A549 (cell line): ENCODE results near the gene CASP3. TPM values are rescaled to one million over a fixed set of nuclear protein-coding genes. Genes with fewer than 3 reads are reported as not detected.
"Not testable (repeated sequence)": the region's sequence is repeated elsewhere in the genome, so short reads cannot be mapped to it uniquely, and the experiment has no call there.

Experiments used
- ATAC-seq, 2 experiments: fragments of 200-7000 bp in 1 of 2; fragments of >200 bp in 1 of 2; cut with Nextera tagmentation in 1 of 2; cut with Tn5 transposase in 1 of 2; 3 replicates each; pipeline versions ENCODE4 v1.8.0 to v1.9.1; 2018 to 2020; ENCODE audit warnings: mild to moderate bottlenecking in 1 of 2, moderate library complexity in 1 of 2
- CTCF ChIA-PET: fragments of 300-600 bp; sonication (Branson Sonifier 250); formaldehyde crosslinking; extraction: SDS; loops from one replicate; lab custom pipeline; 2021; ENCODE audit warnings: antibody characterized with exemption, inconsistent platforms; lab: Yijun Ruan, JAX
- POLR2A ChIA-PET: fragments of 350-600 bp; formaldehyde crosslinking; extraction: SDS; loops from one replicate; lab custom pipeline; 2021; ENCODE audit warnings: antibody characterized with exemption, inconsistent platforms; lab: Yijun Ruan, JAX
- DNase-seq, 2 experiments: peaks; one replicate each; pipeline versions ENCODE4 v3.0.0 to v3.0.0-alpha.2; 2011 to 2016; ENCODE audit warnings: low read depth in 1 of 2, low spot score in 1 of 2
- FAIRE-seq: peaks from 2 replicates; lab custom pipeline; 2011; peaks lifted over from hg19 to GRCh38; lab: Jason Lieb, UNC
- H3K27ac ChIP-seq, 2 experiments: fragments of >200 bp; sonication (Bioruptor Twin); formaldehyde crosslinking; 3 replicates each; pipeline ENCODE4 v1.5.1; 2016 to 2017
- H3K4me1 ChIP-seq: fragments of >200 bp; sonication (Bioruptor Twin); formaldehyde crosslinking; 3 replicates; pipeline ENCODE4 v1.6.1; 2016
- H3K4me2 ChIP-seq: fragments of >200 bp; sonication (Bioruptor Twin); formaldehyde crosslinking; 3 replicates; pipeline ENCODE4 v1.6.1; 2016
- H3K4me3 ChIP-seq: fragments of >200 bp; sonication (Bioruptor Twin); formaldehyde crosslinking; 3 replicates; pipeline ENCODE4 v1.5.1; 2016
- H3K9me3 ChIP-seq: fragments of >200 bp; sonication (Bioruptor Twin); formaldehyde crosslinking; 3 replicates; pipeline ENCODE4 v1.6.1; 2016
- ATOH8 ChIP-seq: fragments of 250-450 bp; sonication (Bioruptor Pico); IDR thresholded peaks from 2 replicates; pipeline ENCODE4 v1.5.0; 2020; ENCODE audit warnings: low read depth, mild to moderate bottlenecking, moderate library complexity
- BHLHE40 ChIP-seq: IDR thresholded peaks from 2 replicates; pipeline ENCODE4 v1.6.1; 2012; ENCODE audit warnings: low read depth, low read length, inconsistent platforms
- CBX8 ChIP-seq: fragments of 200-600 bp; sonication (generic); IDR thresholded peaks from 2 replicates; pipeline ENCODE4 v1.6.1; 2016
- CHD2 ChIP-seq: fragments of 150-350 bp; IDR thresholded peaks from 2 replicates; pipeline ENCODE4 v1.6.1; 2014; ENCODE audit warnings: low read length; ENCODE audit not compliant: partially characterized antibody
- CHD4 ChIP-seq: fragments of 200-600 bp; sonication (generic); IDR thresholded peaks from 2 replicates; pipeline ENCODE4 v1.6.1; 2016; ENCODE audit warnings: antibody characterized with exemption, mild to moderate bottlenecking, borderline replicate concordance
- CTCF ChIP-seq: fragments of >200 bp; sonication (Bioruptor Twin); formaldehyde crosslinking; IDR thresholded peaks from 3 replicates; pipeline ENCODE4 v1.5.1; 2016
- EHMT2 ChIP-seq: fragments of 200-600 bp; sonication (generic); IDR thresholded peaks from 2 replicates; pipeline ENCODE4 v1.6.1; 2016; ENCODE audit warnings: antibody characterized with exemption, low read depth, mild to moderate bottlenecking, moderate library complexity
- ESRRA ChIP-seq: fragments of 150-350 bp; IDR thresholded peaks from 2 replicates; pipeline ENCODE4 v1.6.1; 2014; ENCODE audit warnings: mild to moderate bottlenecking, low read length, borderline replicate concordance
- FOSB ChIP-seq: fragments of 250-450 bp; sonication (Bioruptor Pico); IDR thresholded peaks from 2 replicates; pipeline ENCODE4 v1.5.0; 2020; ENCODE audit warnings: mild to moderate bottlenecking, moderate library complexity
- GATA3 ChIP-seq: IDR thresholded peaks from 2 replicates; pipeline ENCODE4 v1.6.1; 2012; ENCODE audit warnings: borderline replicate concordance
- HDAC2 ChIP-seq: fragments of 200-600 bp; sonication (generic); IDR thresholded peaks from 2 replicates; pipeline ENCODE4 v1.6.1; 2016
- HEYL ChIP-seq: fragments of 250-450 bp; sonication (Bioruptor Pico); IDR thresholded peaks from 2 replicates; pipeline ENCODE4 v1.8.0; 2021; ENCODE audit warnings: mild to moderate bottlenecking, moderate library complexity
- HMGXB4 ChIP-seq: fragments of 250-450 bp; sonication (Bioruptor Pico); IDR thresholded peaks from 2 replicates; pipeline ENCODE4 v1.5.0; 2021; ENCODE audit warnings: mild to moderate bottlenecking, moderate library complexity, borderline replicate concordance
- HOXA7 ChIP-seq: fragments of 250-450 bp; sonication (Bioruptor Pico); IDR thresholded peaks from 2 replicates; pipeline ENCODE4 v1.5.0; 2020; ENCODE audit warnings: mild to moderate bottlenecking, moderate library complexity
- HOXB5 ChIP-seq: fragments of 250-450 bp; sonication (Bioruptor Pico); IDR thresholded peaks from 2 replicates; pipeline ENCODE4 v1.5.0; 2020; ENCODE audit warnings: mild to moderate bottlenecking, moderate library complexity
- JUN ChIP-seq, 2 experiments: fragments of >200 bp; sonication (Bioruptor Twin); formaldehyde crosslinking; IDR thresholded peaks; 2 replicates in 1 of 2; 3 replicates in 1 of 2; pipeline ENCODE4 v1.6.1; 2016 to 2017
- JUNB ChIP-seq: fragments of >200 bp; sonication (Bioruptor Twin); formaldehyde crosslinking; IDR thresholded peaks from 2 replicates; pipeline ENCODE4 v1.6.1; 2016
- KDM5A ChIP-seq: fragments of 200-600 bp; sonication (generic); IDR thresholded peaks from 2 replicates; pipeline ENCODE4 v1.6.1; 2016; ENCODE audit warnings: antibody characterized with exemption, mild to moderate bottlenecking
- MAFK ChIP-seq: fragments of 450-650 bp; IDR thresholded peaks from 2 replicates; pipeline ENCODE4 v1.6.1; 2014; ENCODE audit not compliant: partially characterized antibody
- MAX ChIP-seq: IDR thresholded peaks from 2 replicates; pipeline ENCODE4 v1.6.1; 2012
- MYC ChIP-seq: IDR thresholded peaks from 2 replicates; pipeline ENCODE4 v1.6.1; 2012; ENCODE audit warnings: mild to moderate bottlenecking, inconsistent platforms, low read length, improper control_type of control experiment, borderline replicate concordance
- NFE2L2 ChIP-seq: fragments of 150-350 bp; conservative IDR thresholded peaks from 2 replicates; pipeline ENCODE4 v1.6.1; 2014; ENCODE audit warnings: low read length
- NR3C1 ChIP-seq: fragments of >200 bp; sonication (Bioruptor Twin); formaldehyde crosslinking; IDR thresholded peaks from 3 replicates; pipeline ENCODE4 v1.6.1; 2017
- PBX3 ChIP-seq: IDR thresholded peaks from 2 replicates; pipeline ENCODE4 v1.6.1; 2012
- POLR2A ChIP-seq: IDR thresholded peaks from 2 replicates; pipeline ENCODE4 v1.6.1; 2012; ENCODE audit warnings: mild to moderate bottlenecking, low read length
- RFX5 ChIP-seq: fragments of 450-650 bp; IDR thresholded peaks from 2 replicates; pipeline ENCODE4 v1.7.1; 2014; ENCODE audit warnings: antibody characterized with exemption, mild to moderate bottlenecking, moderate library complexity
- RNF2 ChIP-seq: fragments of 200-600 bp; sonication (generic); IDR thresholded peaks from 2 replicates; pipeline ENCODE4 v1.6.1; 2016; ENCODE audit warnings: low read depth, mild to moderate bottlenecking, antibody characterized with exemption, moderate library complexity, borderline replicate concordance
- SMC3 ChIP-seq: fragments of >200 bp; sonication (Bioruptor Twin); formaldehyde crosslinking; IDR thresholded peaks from 3 replicates; pipeline ENCODE4 v1.6.1; 2018; ENCODE audit warnings: inconsistent platforms
- ZFP36 ChIP-seq: fragments of 450-650 bp; IDR thresholded peaks from 2 replicates; pipeline ENCODE4 v1.6.1; 2014; ENCODE audit warnings: borderline replicate concordance; ENCODE audit not compliant: partially characterized antibody
- ZNF302 ChIP-seq: fragments of 250-450 bp; sonication (Bioruptor Pico); IDR thresholded peaks from 2 replicates; pipeline ENCODE4 v1.9.0; 2021; ENCODE audit warnings: inconsistent platforms, mild to moderate bottlenecking, moderate library complexity
- ZSCAN20 ChIP-seq: fragments of 250-450 bp; sonication (Bioruptor Pico); IDR thresholded peaks from 2 replicates; pipeline ENCODE4 v1.8.0; 2022; ENCODE audit warnings: mild to moderate bottlenecking, moderate library complexity
- WGBS: methylation state at CpG from one replicate; pipeline ENCODE4 v1.1.6; 2017; ENCODE audit errors: missing lambda C conversion rate; 5-methylcytosine and 5-hydroxymethylcytosine counted together
- polyA plus RNA-seq, 4 experiments: library from polyadenylated mRNA; depleted of rRNA in 3 of 4; stranded (reverse); fragments of >200 nt; fragmentation: RNase III in 1 of 4; extraction: RNeasy Plus Mini Kit Qiagen cat#74134 plus additional on column Dnase treatment in 1 of 4; gene quantifications; 2 replicates in 3 of 4; 3 replicates in 1 of 4; pipeline ENCODE4 v1.2.3, GENCODE V29; 2011 to 2017

Gene CASP3
- polyA plus RNA-seq, 2 of the 4 experiments (the other 2 are of a cell fraction) = 17.4 to 25.4 TPM

DNA sequence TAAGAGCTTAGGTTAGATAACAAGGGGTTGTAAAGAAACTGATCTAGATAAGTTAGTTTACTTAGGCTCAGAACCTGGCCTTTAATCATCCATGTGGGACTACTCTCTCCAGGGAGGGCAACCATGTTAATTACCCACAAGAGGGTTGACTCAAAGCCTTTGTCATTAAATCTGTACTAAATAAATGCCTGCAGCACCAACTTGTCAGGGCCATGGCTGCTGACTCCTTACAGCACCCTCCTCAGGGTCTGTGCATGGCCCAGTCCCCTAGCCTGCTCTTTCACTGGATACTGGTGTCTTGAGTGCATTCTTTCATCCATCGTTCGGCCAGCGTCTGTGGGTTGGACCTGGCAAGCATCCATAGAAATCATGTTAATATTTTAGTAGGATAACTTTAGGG is 34.7 kb downstream of the CASP3 start:
- Histone ChIP-seq H3K27ac (no peak overlapping the region), H3K4me3 (no peak overlapping the region), H3K4me1 (no peaks in the 10 kb centered on the region), H3K4me2 (no peak overlapping the region), H3K9me3 (no peaks in the 10 kb centered on the region)
- 92% methylated on average over 3 of the region's 3 CpGs for WGBS
- TF ChIP-seq CTCF (no peak), KDM5A (no peak), HEYL (CRISPR knock-in tag) (no peak), BHLHE40 (no peak), SMC3 (no peak), CHD2 (no peak), JUN (IDR thresholded peaks at IDR 0.05) (no peak), EHMT2 (no peak), NFE2L2 (no peak), ZSCAN20 (CRISPR knock-in tag) (no peak), GATA3 (no peak), FOSB (CRISPR knock-in tag) (no peak), POLR2A (no peak)
- ChIA-PET CTCF (no interaction called here), POLR2A (no interaction called here)
- no peak for DNase-seq
- no peak for FAIRE-seq
- ATAC-seq = no peak

GRCh38 chr4:184613405-184613804 is 35.8 kb downstream of the CASP3 start:
- ChIA-PET POLR2A (no interaction called here), CTCF (no interaction called here)
- FAIRE-seq (no peak), ATAC-seq (no peak), DNase-seq (no peak)
- Histone ChIP-seq H3K27ac (no peak overlapping the region), H3K4me1 (no peaks in the 10 kb centered on the region), H3K9me3 (no peaks in the 10 kb centered on the region), H3K4me3 (no peak overlapping the region), H3K4me2 (no peak overlapping the region)
- WGBS = 85% methylated on average over 2 of the region's 2 CpGs
- TF ChIP-seq POLR2A (no peak), JUN (IDR thresholded peaks at IDR 0.05) (no peak), HOXB5 (no peak), CHD2 (no peak), ZFP36 (no peak), CBX8 (no peak), HOXA7 (no peak)

DNA sequence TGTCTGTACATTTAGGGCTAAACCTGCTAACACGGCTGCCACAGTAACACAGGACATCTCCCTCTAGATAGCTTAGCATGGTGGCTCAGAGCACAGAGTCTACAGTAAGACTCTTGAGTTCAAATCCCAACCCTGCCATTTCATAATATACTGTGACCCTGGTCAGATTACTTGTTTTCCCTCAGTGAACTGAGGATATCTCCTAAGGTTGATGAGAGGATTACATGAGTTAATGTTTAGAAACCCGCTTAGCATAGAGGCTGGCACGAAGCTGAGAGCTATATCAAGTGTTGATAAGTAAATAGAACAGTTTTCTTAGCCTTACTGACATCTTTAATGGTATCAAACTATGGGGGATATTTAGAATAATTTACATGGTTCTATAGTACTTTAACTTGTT is 37.2 kb downstream of the CASP3 start:
- no peak overlapping the region for H3K4me2 ChIP-seq
- DNase-seq (no peak), ATAC-seq (no peak), FAIRE-seq (no peak)
- H3K4me3 ChIP-seq = no peak overlapping the region
- H3K9me3 ChIP-seq = no peaks in the 10 kb centered on the region
- TF ChIP-seq MAX (no peak), HDAC2 (no peak), RNF2 (no peak), MYC (no peak), ESRRA (no peak), ZNF302 (CRISPR knock-in tag) (no peak), HMGXB4 (no peak), PBX3 (no peak), JUN (IDR thresholded peaks at IDR 0.05) (no peak), HOXA7 (no peak), HEYL (CRISPR knock-in tag) (no peak), NR3C1 (no peak), CHD4 (no peak), POLR2A (no peak), ATOH8 (no peak), RFX5 (no peak), JUNB (no peak), MAFK (no peak)
- CTCF ChIA-PET = interaction anchor here (1.1 kb wide), 1 partner anchor 11 kb away, joined by 3 read pairs; no protein-coding TSS in a partner anchor
- 83% methylated on average over 3 of the region's 3 CpGs for WGBS
- H3K27ac ChIP-seq = no peak overlapping the region
- no peaks in the 10 kb centered on the region for H3K4me1 ChIP-seq
- POLR2A ChIA-PET = no interaction called here

DNA sequence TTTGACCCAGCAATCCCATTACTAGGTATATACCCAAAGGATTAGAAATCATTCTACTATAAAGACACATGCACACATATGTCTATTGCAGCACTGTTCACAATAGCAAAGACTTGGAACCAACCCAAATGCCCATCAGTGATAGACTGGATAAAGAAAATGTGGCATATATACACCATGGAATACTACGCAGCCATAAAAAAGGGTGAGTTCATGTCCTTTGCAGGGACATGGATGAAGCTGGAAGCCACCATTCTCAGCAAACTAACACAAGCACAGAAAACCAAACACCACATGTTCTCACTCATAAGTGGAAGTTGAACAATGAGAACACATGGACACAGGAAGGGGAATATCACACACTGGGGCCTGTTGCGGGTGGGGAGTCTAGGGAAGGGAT is 41.8 kb downstream of the CASP3 start:
- H3K4me3 ChIP-seq, H3K4me2 ChIP-seq, H3K9me3 ChIP-seq, CTCF ChIA-PET, POLR2A ChIA-PET, H3K4me1 ChIP-seq, ATAC-seq, DNase-seq, FAIRE-seq, H3K27ac ChIP-seq: not testable (repeated sequence)
- WGBS = 19% methylated on average over 2 of the region's 2 CpGs
